ENCODE results near the gene YBX1.
"Not testable (repeated sequence)": the region's sequence is repeated elsewhere in the genome, so short reads cannot be mapped to it uniquely, and the experiment has no call there.

The YBX1 gene

DNA sequence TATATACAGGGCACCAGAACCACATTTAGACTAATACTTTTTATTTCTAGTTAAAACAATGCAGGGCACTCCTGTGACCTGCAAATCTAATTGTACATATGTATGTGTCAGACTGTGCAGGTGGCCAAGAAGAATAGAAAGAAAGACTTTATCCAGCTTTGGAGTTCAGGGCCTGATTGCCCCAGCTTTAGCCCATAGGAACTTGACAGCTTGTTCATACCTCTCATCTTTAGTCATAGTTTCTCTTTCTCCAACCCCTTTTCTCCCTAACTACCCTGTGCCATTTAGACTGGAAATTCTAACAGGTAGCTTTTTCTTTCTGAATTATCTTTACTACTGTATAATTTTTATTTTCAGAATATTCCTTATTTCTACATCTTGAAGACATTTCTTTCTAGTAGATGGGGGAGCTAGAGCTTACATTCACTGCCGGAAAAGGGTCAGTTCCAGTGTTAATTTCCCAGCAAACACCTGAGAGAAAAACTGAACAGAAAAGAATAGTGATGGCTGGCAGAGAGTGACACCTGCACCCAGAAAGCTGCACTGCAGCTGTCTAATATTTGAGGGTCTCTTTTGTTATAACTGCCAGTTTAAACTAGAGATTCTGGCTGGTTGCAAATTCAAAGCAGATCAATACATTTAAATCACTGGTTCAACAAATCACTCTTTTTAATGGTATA, 8.4 kb downstream of the YBX1 start:
- no peak for DNase-seq

DNA sequence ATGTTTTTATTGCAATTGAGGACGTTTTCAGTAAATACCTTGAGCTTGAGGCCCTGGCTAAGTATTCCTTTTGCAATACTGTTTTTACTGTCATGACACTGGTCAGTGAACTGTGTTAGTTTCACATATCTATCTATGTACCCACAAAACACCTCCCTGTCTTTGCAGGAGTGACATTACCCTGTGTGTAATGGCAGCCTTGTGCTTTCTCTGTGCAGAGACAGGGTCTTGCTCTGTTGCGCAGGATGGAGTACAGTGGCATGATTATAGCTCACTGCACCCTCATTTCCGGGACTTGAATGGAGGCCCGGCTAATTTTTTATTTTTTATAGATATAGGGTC, 8.9 kb downstream of the YBX1 start:
- no peak for DNase-seq

DNA sequence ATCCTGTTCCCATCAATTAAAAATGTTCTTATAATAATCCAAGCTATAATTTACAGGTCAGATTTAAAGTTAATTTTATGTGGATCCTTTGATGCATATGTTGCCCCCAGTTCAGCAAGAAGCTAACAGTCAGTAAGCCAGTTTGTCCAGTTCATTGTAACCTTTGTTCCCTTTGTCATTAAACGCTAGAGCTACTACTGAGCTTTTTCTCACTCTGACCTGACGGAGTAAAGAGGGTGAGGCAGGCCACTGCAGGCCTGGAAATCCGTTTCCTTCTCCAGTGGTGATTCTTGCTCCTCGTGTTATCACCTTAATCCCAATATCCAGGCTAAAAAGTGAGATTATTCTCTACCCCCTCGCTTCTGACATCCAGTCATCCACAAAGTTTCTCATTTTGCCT, 10.2 kb downstream of the YBX1 start:
- DNase-seq: no peak

DNA sequence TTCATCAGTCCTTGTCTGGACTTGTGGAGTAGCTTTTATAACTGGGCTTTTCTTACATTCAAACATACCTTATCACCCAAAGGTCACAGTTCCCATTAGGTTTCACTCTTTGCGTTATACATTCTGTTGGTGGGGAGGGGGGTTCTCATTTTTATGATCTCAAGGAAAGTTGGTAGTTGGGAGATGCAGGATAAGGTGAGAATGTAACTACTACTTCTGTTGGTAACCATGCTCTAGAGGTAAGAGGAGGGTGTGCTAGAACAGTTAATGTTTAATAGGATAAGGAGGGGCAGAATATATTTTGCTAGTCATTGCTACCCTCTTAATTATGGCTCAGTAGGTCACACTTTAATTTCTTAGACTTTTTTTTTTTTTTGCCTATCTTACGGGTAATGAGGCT, 10.7 kb downstream of the YBX1 start:
- DNase-seq: no peak

DNA sequence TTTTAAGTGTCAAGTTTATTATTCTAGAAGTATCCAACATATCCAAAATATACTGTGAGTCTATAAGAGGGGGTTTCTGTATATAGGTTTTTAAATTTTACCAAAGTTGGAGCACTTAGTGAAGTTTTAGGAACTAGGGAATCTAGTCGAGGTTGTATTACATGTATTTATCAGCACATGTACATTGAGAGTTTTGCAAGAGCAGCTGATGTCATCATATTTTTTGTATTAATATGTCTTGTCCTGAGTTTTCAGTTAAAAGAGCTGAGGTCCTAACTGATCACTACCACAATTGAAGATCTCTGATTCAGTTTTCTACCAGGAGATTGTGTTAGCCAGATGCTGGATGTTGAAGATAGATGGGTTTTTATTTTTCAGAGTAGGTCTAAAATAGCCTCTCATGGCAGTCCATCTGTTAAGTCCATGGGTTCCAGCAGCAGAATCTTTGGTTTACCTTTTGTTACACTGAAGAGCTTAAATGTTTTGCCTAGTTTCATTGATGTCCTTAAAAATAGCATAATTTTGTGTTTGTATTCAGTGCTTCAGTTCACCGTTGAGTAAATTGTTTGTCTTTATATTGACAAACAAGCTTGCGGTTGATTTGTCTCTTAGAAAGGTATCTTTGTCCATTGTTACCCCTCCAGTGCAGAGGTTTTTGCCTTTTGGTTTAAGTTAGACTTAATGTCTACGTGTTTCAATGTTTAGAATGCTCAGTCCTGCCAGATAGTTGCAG, 16.0 kb downstream of the YBX1 start:
- DNase-seq: no peak

DNA sequence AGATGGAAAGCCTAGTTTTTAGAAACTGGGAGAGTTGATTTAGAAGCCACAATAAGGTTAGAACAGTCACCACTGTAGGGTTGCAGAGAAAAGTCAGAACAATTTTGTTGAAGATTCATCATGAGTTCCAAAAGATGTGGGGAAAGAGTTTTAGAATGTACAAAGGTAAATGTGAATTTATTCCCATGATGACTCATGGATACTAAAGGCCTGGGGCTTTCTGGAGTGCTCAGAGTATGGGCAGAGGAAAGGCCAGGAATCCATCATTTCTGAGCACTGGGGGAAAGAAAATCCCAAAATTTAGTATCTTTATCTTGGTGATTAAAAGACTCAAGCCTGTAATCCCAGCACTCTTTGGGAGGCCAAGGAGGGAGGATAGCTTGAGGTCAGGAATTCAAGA, 17.8 kb downstream of the YBX1 start:
- no peak for DNase-seq

DNA sequence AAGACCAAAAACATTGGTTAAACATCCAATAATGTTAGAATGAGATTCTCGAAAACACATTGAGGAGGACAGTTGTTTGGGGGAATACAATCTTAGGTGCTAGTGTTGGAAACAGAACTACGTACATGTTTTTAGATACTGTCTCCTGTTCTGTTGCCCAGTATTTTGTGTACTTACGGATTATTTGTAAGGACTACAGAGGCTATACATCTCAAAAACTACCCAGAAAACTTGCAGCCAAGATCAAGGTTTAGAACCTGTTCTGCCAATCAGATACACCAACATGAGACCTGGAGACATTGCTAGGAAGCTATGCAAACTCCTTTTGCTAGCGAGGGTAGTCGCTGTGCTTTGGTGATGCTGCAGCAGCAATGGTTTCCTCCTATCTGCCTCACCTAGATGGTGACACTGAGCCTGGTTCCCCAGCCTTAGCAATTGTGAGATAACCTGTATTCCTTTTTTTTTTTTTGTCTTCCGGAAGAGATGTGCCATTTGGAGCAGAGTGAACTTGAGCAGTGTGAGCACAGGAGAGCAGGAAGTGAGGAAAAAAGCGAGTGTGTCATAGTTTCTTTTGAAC, 21.8 kb downstream of the YBX1 start:
- no peak for DNase-seq

DNA sequence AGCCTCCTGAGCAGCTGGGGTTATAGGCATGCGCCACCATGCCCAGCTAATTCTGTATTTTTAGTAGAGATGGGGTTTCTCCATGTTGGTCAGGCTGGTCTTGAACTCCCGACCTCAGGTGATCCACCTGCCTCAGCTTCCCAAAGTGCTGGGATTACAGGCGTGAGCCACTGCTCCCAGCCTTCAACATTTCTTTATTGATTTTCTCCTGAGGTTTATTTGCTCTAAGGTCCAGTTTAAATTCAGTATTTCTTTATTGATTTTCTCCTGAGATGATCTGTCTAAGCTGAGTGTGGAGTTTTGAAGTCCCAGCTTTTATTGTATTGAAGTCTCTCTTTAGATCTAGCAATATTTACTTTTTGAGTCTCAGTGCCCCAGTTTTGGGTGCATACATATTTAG, 30.6 kb downstream of the YBX1 start:
- not testable (repeated sequence) for DNase-seq

DNA sequence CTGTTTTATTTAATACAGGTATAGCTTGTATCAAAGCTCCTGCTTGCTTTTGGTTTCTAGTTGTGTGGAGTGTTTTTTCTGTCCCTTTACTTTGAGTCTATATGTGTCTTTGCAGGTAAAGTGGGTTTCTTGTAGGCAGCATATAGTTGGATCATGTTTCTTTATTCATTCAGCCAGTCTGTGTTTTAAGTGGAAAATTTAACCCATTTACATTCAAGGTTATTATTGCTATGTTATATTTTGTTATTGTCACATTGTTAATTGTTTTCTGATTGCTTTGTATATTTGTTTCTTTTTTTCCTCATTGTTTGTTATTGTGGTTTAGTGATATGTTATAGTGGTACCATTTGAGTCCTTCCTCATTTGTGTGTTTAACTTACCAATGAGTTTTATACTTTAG, 31.1 kb downstream of the YBX1 start:
- DNase-seq: no peak

DNA sequence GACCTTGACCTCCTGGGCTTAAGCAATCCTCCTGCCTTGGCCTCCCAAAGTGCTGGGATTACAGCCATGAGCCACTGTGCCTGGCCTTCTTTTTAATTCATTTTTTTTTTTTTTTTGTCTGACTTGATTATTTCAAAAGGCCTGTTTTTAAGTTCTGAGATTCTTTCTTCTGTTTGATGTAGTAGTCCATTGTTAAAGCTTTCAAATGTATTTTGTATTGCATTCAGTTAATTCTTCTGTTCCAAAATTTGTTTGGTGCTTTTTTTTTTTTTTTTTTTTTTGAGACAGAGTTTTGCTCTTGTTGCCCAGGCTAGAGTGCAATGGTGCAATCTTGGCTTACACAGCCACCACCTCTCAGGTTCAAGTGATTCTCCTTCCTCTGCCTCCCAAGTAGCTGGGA, 32.2 kb downstream of the YBX1 start:
- not testable (repeated sequence) for DNase-seq

DNA sequence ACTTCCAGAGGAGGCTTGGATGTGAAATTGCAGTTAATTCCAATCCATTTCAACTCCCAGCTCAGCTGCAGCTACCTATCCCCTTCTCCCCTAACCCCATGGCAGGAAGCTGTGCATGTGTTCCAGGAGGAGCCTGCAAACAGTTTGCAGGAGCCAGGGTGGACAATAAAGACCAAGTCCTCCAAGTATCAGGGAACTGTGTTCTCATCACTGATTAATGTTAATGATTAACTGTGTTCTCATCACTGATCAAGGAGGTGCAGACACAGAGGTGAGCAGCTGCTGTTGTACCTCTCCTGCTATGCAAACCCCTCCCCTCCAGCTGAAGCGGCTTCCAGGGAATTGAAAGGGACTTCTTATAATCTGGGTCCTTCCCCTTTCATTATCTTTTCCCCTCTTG, 38.6 kb downstream of the YBX1 start:
- no peak for DNase-seq

DNA sequence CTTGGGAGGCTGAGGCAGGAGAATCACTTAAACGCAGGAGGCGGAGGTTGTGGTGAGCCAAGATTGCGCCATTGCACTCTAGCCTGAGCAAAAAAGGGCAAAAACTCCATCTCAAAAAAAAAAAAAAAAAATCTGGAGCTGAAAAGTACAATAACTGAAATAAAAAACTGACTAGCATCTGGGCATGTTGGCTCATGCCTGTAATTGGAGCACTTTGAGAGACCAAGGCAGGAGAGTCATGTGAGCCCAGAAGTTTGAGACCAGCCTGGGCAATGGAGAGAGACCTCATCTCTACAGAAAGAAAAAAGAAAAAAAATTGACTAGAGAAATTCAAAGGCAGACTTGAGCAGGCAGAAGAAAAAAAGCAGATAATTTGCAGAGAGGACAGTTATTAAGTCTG, 39.7 kb downstream of the YBX1 start:
- no peak for DNase-seq

DNA sequence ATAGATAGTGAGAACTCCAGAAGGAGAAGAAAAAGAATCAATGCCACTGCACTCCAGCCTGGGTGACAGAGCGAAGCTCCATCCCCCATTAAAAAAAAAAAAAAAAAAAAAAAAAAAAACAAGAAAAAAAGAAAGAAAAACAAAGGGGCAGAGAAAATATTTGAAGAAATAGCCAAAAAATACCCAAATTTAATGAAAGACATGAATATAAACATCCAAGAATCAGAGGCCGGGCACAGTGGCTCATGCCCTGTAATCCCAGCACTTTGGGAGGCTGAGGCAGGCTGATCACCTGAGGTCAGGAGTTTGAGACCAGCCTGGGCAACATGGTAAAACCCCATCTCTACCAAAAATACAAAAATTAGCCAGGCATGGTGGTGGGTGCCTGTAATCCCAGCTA, 40.2 kb downstream of the YBX1 start:
- DNase-seq: not testable (repeated sequence)

DNA sequence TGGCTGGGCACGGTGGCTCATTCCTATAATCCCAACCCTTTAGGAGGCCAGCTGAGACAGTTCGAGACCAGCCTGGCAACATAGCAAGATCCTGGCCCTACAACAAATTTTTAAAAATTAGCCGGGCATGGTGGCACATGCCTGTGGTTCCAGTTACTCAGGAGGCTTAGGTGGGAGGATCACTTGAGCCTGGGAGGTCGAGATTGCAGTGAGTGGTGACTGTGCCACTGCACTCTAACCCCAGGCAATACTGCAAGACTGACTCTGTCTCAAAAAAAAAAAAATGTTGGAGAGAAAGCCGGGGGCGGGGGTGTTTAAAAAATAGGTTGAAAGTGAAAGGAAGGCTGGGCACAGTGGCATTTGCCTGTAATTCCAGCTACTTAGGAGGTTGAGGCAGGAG, 41.3 kb downstream of the YBX1 start:
- peak in 1 of 2 donors; percentile 19 for DNase-seq

DNA sequence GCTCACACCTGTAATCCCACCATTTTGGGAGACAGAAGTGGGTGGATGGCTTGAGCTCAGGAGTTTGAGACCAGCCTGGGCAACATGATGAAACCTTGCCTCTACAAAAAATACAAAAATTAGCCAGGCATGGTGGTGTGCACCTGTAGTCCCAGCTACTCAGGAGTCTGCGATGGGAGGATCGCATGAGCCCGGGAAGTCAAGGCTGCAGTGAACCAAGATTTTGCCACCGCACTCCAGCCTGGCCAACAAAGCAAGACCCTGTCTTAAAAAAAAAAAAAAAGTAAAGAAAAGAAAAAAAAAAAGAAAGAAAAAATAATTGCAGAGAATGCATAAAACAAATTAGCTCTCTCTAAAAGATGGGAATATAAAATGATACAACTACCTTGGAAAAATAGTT, 43.6 kb downstream of the YBX1 start:
- not testable (repeated sequence) for DNase-seq

DNA sequence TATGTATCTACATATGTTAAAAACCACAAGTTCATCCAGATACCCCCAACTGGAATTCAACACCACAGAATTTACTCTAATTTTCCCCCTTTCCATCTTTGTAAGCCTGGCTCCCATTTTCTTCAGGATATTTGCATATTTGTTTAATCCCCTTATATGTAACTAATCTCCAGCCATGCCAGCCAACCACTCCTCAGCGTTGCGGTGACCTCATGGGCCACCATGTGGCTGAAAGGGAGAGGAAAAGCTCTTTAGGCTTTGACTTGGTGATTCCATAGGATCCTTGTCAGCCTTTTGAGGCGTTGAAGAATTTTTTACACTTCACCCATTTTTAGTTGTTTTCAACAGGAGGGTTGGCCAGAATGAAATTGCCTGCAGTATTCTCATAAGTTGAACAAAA, 47.8 kb downstream of the YBX1 start:
- DNase-seq: no peak

DNA sequence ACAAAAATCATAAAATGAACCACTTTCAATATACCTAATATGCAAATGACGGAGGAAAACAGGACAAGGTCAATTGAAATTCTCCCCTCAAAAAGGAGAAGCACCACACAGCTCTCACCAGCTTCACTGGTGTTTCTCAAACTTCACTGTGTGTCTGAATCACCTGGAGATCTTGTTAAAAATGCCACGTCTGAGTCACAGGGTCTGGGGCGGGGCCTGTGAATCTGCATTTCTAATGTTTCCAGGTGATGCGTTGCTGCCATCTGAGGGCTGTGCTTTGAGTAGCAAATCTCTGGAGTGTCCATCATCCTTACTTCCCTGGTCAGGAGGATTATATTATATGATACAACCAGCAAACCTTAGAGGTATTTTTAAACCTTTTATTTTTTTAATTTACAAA, 48.8 kb downstream of the YBX1 start:
- no peak for DNase-seq

DNA sequence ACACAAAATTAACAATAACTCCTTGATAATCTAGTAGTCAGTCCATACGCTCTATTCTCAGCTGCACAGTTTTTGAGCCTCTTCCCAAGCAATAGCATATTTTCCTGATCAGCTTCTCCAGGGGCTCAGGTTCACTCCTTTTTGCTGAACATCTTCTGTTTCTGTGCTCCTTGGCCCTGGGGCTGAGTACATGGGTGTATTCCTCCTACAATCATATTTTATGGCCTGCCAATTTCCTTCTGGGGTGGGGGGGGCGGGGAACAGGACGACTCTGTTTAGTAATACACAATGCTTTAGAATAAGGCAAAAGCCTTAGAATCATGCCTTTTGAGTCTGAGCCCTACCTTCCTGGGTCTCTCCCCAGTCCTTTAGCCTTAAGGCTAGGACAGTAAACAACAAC, 49.4 kb downstream of the YBX1 start:
- no peak for DNase-seq

DNA sequence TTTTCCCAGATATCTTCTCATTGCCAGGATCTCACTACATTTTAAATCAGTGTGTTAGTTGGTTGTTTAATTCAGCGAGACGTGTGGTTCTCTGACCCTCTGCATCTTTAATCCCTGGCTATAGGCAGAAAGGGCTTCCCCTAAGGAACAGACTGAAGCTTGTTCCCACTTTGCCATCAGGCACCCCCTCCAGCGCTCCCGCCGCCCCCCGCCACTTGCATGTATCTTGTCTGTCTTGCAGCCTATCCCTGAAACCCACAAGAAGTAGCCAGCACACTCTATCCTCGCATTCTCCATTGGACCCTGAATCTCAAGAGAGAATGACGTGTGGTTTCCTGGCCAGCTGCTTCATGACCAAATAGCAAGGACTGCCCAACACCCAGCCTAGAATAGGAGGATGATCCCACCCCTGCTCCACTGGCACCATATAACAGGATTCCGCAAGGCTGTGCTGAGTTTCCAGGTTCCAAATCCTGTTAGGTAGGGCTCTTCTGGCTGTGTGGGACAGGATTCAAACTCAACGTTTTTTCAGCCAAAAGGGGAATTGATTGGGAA, 50.0 kb downstream of the YBX1 start:
- DNase-seq: peak in 1 of 2 donors; percentile 10

DNA sequence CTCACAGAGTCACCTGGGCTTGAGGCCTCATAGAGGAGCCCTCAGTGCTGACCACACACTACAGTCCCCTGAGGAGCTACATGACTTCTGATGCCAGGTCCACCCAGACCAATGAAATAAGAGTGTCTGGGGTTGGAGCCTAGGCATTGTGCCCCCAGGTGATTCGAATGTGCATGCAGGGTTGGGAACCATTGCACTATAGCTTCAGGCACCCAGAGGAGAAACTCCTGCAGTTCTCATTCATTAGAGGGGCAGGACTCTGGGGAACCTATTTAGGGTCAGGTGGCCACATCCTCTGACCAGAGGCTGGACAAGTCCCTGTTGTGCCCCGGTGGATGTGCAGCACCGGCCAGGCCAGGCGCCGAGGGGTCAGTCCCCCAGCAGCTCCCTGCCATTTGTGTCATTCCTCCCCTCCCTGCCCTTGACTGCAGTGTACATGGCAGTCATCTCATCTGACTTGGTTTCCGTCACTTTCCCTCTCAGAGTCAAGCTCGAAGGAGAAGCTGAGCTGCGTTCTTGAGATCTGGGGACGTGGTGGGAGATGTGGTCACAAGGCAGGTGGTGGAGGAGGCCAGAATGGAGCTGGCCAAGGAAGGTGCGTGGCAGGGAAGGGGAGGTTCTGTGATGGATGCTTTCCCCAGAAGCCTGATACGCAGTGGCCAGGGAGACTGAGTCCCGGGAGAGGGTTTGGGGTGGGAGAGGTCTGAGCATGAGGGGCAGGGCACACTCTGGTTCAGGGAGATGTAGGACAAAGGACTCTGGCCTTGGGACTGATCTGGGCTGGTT, 51.4 kb downstream of the YBX1 start:
- no peak for DNase-seq

DNA sequence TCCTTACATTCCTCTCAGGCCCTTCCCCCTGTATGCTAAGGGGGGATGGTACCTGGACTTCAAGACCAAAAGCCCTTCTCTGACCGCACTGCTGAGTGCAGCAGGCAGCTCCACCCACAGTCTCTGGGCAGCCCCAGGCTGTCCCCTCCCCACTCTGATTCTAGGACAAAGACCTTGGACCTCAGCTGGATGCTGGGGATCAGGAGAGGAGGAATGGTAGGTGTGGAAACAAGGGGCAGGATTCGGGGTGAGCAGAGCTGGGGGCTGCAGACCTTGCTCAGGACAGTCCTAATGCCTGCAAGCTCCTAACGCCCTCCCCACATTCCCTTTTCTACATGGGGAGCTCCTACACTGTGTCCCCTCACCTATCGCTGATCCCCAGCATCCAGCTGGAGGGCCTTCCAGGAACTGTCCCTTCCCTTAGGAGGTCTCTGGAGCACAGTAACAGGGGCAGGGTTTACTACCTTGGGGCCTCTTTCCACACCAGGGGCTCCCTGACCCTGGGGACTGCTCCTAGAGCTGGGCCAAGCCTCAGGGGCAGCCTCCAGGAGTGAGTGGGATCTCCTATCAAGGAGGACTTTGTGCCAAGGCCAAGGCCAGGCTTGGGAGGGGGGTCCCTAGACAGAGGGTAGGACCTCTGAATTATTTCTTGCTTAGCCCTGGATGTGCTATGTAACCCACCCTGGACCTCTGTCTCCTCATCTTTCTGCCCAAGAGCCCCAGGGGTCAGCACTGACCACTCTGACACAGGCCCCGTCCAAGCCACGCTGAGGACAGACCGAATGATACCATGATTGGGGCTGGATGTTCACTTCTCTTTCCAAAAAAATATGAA, 52.2 kb downstream of the YBX1 start:
- DNase-seq: no peak

DNA sequence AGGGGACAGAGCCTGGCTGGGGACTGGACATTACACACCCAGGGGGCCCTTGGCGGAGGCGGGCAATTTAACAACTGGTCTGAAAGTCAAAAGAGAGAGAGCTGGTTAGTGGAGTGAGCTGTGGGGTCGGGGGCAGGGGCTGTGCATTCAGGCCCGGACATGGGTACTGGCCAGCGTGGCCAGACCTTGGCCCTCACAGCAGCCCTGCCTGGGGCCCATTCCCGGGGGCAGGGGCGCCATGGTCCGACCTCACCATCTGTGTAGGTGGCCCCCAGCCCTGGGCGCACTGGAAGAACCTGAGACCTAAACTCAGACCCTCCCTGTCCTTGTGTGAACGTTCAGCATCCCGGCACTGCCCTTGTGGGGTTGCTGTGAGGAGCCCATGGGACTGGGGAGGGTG, 52.8 kb downstream of the YBX1 start:
- no peak for DNase-seq
